Natural killer cell (primary cell): ENCODE data around the gene MACROD2. TPM values are rescaled to one million over a fixed set of nuclear protein-coding genes. Genes with fewer than 3 reads are reported as not detected.

Experiments used
- ATAC-seq, 3 donors: fragments of 150-1000 bp in 2 of 3; fragments of 200-7000 bp in 1 of 3; cut with Tn5 transposase; 1 replicate in 1 of 3; 2 replicates in 2 of 3; pipeline ENCODE4 v1.10.0; 2021; ENCODE audit warnings: mild to moderate bottlenecking in 2 of 3, moderate library complexity in 2 of 3
- DNase-seq, 2 donors: peaks; one replicate each; pipeline versions ENCODE4 v3.0.0 to v3.0.0-alpha.2; 2013 to 2021; ENCODE audit warnings: mixed read lengths in 1 of 2
- H3K27ac ChIP-seq: one replicate; pipeline ENCODE4 v1.5.1; 2013; ENCODE audit warnings: mild to moderate bottlenecking, low read length
- H3K27me3 ChIP-seq: one replicate; pipeline ENCODE4 v1.6.1; 2013; ENCODE audit warnings: low read length; ENCODE audit not compliant: control insufficient read depth, insufficient read depth
- H3K36me3 ChIP-seq: one replicate; pipeline ENCODE4 v1.6.1; 2013; ENCODE audit warnings: low read length; ENCODE audit not compliant: control insufficient read depth, insufficient read depth
- H3K4me1 ChIP-seq: one replicate; pipeline ENCODE4 v1.6.1; 2013; ENCODE audit warnings: low read length; ENCODE audit not compliant: control insufficient read depth, insufficient read depth
- H3K4me3 ChIP-seq: one replicate; pipeline ENCODE4 v1.5.1; 2013; ENCODE audit warnings: low read length
- H3K9me3 ChIP-seq: one replicate; pipeline ENCODE4 v1.6.1; 2013; ENCODE audit warnings: low read length; ENCODE audit not compliant: control insufficient read depth, insufficient read depth
- H3K27ac Mint-ChIP-seq, 2 donors: one replicate each; pipeline ENCODE4 v1.8.0; 2022; ENCODE audit warnings: mild to moderate bottlenecking in 2 of 2, mixed read lengths in 2 of 2, moderate library complexity in 1 of 2
- H3K27me3 Mint-ChIP-seq, 2 donors: one replicate each; pipeline ENCODE4 v1.8.0; 2022; ENCODE audit warnings: low read depth in 2 of 2, mixed read lengths in 2 of 2
- H3K36me3 Mint-ChIP-seq: one replicate; pipeline ENCODE4 v1.8.0; 2022; ENCODE audit warnings: mixed read lengths
- H3K4me1 Mint-ChIP-seq, 2 donors: one replicate each; pipeline ENCODE4 v1.8.0; 2022; ENCODE audit warnings: mixed read lengths in 2 of 2
- H3K4me3 Mint-ChIP-seq: one replicate; pipeline ENCODE4 v1.8.0; 2022; ENCODE audit warnings: mild to moderate bottlenecking, moderate library complexity, mixed read lengths
- H3K9me3 Mint-ChIP-seq, 2 donors: one replicate each; pipeline ENCODE4 v1.8.0; 2022; ENCODE audit warnings: mixed read lengths in 2 of 2
- WGBS: methylation state at CpG from one replicate; pipeline ENCODE4 v1.1.7; 2013; ENCODE audit warnings: missing lambda C conversion rate; ENCODE audit not compliant: insufficient coverage; 5-methylcytosine and 5-hydroxymethylcytosine counted together
- intact Hi-C: fragments of 100-400 bp; cut with micrococcal nuclease; formaldehyde crosslinking; loops from one replicate; pipeline ENCODE4 v1.14.2; 2022
- total RNA-seq, 4 donors: library from RNA; stranded (reverse); fragments of 120-200 nt in 1 of 4; gene quantifications; one replicate each; pipeline versions ENCODE4 v1.2.3 to v1.2.4, GENCODE V29; 2013 to 2022
- TF ChIP-seq, protein P1 (sequence below): fragments of 200-600 bp; IDR thresholded peaks from one replicate; pipeline ENCODE4 v1.8.0; 2022; ENCODE audit warnings: antibody characterized with exemption

The MACROD2 gene
- total RNA-seq, 3 donors from 2014 or later (not counting 1 experiment from before 2014, with no cell fraction given), result 0.19 to 0.88 TPM; not detected in 1

DNA sequence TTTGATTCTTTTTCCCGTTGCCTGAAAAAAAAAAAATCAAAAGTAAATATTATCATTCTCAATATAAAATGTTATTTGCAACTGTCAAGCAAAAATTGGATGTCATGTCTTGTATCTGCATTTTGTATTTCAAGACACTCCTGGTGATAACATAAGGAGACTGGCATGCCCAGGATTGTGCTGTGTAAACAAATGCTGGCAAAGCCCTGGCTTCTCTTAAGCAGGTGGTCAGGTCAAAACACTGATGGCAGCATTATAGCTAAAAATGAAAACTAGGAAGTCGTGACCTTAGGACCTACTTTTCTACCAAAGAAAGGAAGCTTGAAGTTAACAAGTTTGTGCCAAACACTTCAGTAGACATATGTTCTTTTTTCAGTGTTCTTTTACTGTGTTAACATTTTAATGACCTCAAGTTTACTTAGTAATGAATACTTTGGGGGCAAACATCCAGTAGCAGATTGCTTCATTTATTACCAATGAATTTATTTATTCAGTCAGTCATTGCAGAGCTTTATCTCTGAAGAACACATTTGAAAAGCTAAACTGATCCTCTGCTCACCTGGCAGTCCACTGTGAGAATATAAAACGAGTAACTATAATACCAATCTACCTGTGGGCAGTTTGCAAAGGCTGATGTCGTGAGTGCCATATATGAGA is 585.2 kb downstream of the MACROD2 start:
- H3K4me3 ChIP-seq, result no peak overlapping the region
- DNase-seq (no peak), ATAC-seq (no peak)
- H3K4me1 ChIP-seq, result no peaks in the 10 kb centered on the region
- H3K9me3 ChIP-seq, result no peaks in the 10 kb centered on the region
- H3K27ac Mint-ChIP-seq, result no peak overlapping the region
- no peaks in the 10 kb centered on the region for H3K4me1 Mint-ChIP-seq
- H3K27me3 ChIP-seq, result no peaks in the 10 kb centered on the region
- H3K27ac ChIP-seq, result no peak overlapping the region
- no peaks in the 10 kb centered on the region for H3K36me3 ChIP-seq
- no peak overlapping the region for H3K4me3 Mint-ChIP-seq
- WGBS, result 70% methylated on average over 3 of the region's 4 CpGs
- no peaks in the 10 kb centered on the region for H3K36me3 Mint-ChIP-seq
- H3K27me3 Mint-ChIP-seq, result no peaks in the 10 kb centered on the region
- intact Hi-C loops, result no loop called here
- peaks cover 12 to 13% of the 10 kb centered on the region in 2 donors for H3K9me3 Mint-ChIP-seq
- TF ChIP-seq, protein P1, sequence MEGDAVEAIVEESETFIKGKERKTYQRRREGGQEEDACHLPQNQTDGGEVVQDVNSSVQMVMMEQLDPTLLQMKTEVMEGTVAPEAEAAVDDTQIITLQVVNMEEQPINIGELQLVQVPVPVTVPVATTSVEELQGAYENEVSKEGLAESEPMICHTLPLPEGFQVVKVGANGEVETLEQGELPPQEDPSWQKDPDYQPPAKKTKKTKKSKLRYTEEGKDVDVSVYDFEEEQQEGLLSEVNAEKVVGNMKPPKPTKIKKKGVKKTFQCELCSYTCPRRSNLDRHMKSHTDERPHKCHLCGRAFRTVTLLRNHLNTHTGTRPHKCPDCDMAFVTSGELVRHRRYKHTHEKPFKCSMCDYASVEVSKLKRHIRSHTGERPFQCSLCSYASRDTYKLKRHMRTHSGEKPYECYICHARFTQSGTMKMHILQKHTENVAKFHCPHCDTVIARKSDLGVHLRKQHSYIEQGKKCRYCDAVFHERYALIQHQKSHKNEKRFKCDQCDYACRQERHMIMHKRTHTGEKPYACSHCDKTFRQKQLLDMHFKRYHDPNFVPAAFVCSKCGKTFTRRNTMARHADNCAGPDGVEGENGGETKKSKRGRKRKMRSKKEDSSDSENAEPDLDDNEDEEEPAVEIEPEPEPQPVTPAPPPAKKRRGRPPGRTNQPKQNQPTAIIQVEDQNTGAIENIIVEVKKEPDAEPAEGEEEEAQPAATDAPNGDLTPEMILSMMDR, result no peak

DNA sequence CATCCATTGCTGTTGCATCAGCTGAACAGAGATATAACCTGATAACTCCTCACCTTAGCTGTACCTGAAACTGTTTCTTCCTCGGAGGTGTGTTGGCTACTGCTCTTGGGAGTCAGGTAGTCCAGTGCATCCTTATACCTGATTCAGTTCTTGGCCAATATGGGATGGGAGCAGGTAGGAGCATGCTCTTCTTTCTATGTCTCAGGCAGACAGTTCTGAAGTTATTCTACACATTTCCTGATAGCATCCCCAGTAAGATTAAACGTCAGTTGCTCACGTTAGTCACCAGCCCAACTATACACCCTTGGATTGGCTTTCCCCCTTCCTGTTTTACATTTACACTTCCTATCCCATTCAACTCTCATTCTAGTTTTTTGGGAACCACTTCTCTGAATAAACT is 586.4 kb downstream of the MACROD2 start:
- ATAC-seq, result no peak
- no peak for DNase-seq
- 82% methylated on average over 3 of the region's 3 CpGs for WGBS
- Mint-ChIP-seq H3K9me3 (peaks cover 10 to 13% of the 10 kb centered on the region in 2 donors), H3K27me3 (no peaks in the 10 kb centered on the region), H3K4me1 (no peaks in the 10 kb centered on the region), H3K27ac (no peak overlapping the region), H3K36me3 (no peaks in the 10 kb centered on the region), H3K4me3 (no peak overlapping the region)
- intact Hi-C loops, result no loop called here
- TF ChIP-seq, protein P1, result no peak
- Histone ChIP-seq H3K4me1 (no peaks in the 10 kb centered on the region), H3K36me3 (no peaks in the 10 kb centered on the region), H3K27ac (no peak overlapping the region), H3K9me3 (no peaks in the 10 kb centered on the region), H3K4me3 (no peak overlapping the region), H3K27me3 (no peaks in the 10 kb centered on the region)

DNA sequence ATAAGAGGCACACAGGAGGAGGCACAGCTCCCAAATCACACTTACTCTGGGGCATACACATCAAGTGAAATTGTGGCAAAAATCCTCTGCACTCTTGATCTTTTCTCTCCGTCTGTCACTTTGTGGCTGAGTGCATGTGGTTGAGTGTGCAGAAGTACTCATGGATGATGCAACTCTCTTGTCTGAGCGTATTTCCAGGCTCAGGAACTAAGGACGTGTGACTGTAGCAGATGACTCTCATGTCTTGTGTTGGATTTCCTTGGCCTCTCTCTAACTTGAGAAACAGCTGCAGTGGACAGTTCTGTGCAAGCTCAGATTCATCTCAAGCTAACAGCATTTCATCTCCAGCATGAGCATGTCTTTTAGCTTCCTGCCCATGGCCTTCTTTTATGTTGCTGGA is 587.5 kb downstream of the MACROD2 start:
- H3K27me3 ChIP-seq, result no peaks in the 10 kb centered on the region
- no peaks in the 10 kb centered on the region for H3K4me1 Mint-ChIP-seq
- 55% methylated on average over 3 of the region's 3 CpGs for WGBS
- no peaks in the 10 kb centered on the region for H3K27me3 Mint-ChIP-seq
- no peak overlapping the region for H3K27ac Mint-ChIP-seq
- H3K4me1 ChIP-seq, result no peaks in the 10 kb centered on the region
- H3K9me3 Mint-ChIP-seq, result peaks cover 6 to 10% of the 10 kb centered on the region in 2 donors
- H3K27ac ChIP-seq, result no peak overlapping the region
- no peaks in the 10 kb centered on the region for H3K36me3 Mint-ChIP-seq
- no peaks in the 10 kb centered on the region for H3K9me3 ChIP-seq
- no peaks in the 10 kb centered on the region for H3K36me3 ChIP-seq
- ATAC-seq, result no peak
- TF ChIP-seq, protein P1, result no peak
- H3K4me3 Mint-ChIP-seq, result no peak overlapping the region
- intact Hi-C loops, result no loop called here
- DNase-seq, result no peak
- H3K4me3 ChIP-seq, result no peak overlapping the region

DNA sequence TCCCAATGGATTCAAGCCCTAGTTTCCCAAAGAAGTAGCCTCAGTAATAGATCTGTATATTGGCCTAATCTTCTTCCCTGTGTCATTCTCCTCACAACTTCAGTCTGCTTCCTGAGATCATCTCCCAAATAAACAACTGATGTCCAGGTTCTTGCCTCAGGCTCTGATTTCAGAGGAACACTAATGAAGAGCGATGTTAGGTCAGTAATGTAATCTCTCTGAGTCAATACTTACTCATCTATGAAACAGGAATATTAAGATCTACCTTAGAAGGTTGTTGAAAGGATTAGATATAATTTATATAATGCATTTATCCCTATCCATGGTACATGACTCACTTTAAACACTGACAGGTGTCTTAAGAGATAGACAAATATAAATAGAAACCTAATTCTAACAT is 588.1 kb downstream of the MACROD2 start:
- intact Hi-C loops, result no loop called here
- no peak for ATAC-seq
- no peaks in the 10 kb centered on the region for H3K27me3 ChIP-seq
- H3K4me3 Mint-ChIP-seq, result no peak overlapping the region
- no peak for DNase-seq
- no peaks in the 10 kb centered on the region for H3K4me1 Mint-ChIP-seq
- TF ChIP-seq, protein P1, result no peak
- H3K27ac Mint-ChIP-seq, result no peak overlapping the region
- H3K9me3 ChIP-seq, result no peaks in the 10 kb centered on the region
- H3K9me3 Mint-ChIP-seq, result peaks cover 6 to 11% of the 10 kb centered on the region in 2 donors
- H3K4me1 ChIP-seq, result no peaks in the 10 kb centered on the region
- no peak overlapping the region for H3K4me3 ChIP-seq
- no peaks in the 10 kb centered on the region for H3K36me3 ChIP-seq
- no peaks in the 10 kb centered on the region for H3K36me3 Mint-ChIP-seq
- no peak overlapping the region for H3K27ac ChIP-seq
- no CpG with 5 or more reads among the region's 1 CpG for WGBS
- no peaks in the 10 kb centered on the region for H3K27me3 Mint-ChIP-seq
